Right lobe of liver (tissue), 6 donors: ENCODE measurements around the gene TIMM44. TPM values are rescaled to one million over a fixed set of nuclear protein-coding genes. Genes with fewer than 3 reads are reported as not detected.

ENCODE experiments used
- ATAC-seq, 4 donors: fragments of 200-7000 bp; cut with Tn5 transposase; one replicate each; pipeline ENCODE4 v1.9.1; 2020; ENCODE audit warnings: mild to moderate bottlenecking in 4 of 4, moderate library complexity in 4 of 4
- DNase-seq, 3 donors: peaks; one replicate each; pipeline ENCODE4 v3.0.0-alpha.2; 2020
- H3K27ac ChIP-seq, 3 donors: fragments of 200-600 bp; one replicate each; pipeline ENCODE4 v1.8.0; 2022
- H3K27me3 ChIP-seq, 2 donors: fragments of 200-600 bp; one replicate each; pipeline ENCODE4 v1.8.0; 2022
- H3K36me3 ChIP-seq, 4 donors: fragments of 200-600 bp; sonication (generic) in 1 of 4; one replicate each; pipeline versions ENCODE4 v1.5.1 to v1.8.0; 2017 to 2022; ENCODE audit warnings: control low read depth in 1 of 4
- H3K4me1 ChIP-seq, 4 donors: fragments of 200-600 bp; sonication (generic) in 1 of 4; one replicate each; pipeline versions ENCODE4 v1.5.1 to v1.8.0; 2017 to 2022; ENCODE audit warnings: control low read depth in 1 of 4
- H3K4me3 ChIP-seq, 3 donors: fragments of 200-600 bp; one replicate each; pipeline ENCODE4 v1.8.0; 2022
- H3K9me3 ChIP-seq, 4 donors: fragments of 200-600 bp; sonication (generic) in 1 of 4; one replicate each; pipeline versions ENCODE4 v1.5.1 to v1.8.0; 2017 to 2022; ENCODE audit warnings: control low read depth in 1 of 4
- CTCF ChIP-seq, 4 donors: fragments of 200-600 bp in 3 of 4; fragments of 450-650 bp in 1 of 4; IDR thresholded peaks; one replicate each; pipeline versions ENCODE4 v1.5.1 to v1.8.0; 2016 to 2022; ENCODE audit warnings: antibody characterized with exemption in 4 of 4, mild to moderate bottlenecking in 2 of 4
- POLR2A ChIP-seq: fragments of 450-650 bp; IDR thresholded peaks from one replicate; pipeline ENCODE4 v1.6.1; 2017; ENCODE audit warnings: antibody characterized with exemption, mild to moderate bottlenecking
- WGBS: methylation state at CpG from one replicate; pipeline ENCODE4 v1.1.6; 2018; ENCODE audit warnings: low coverage, low lambda C conversion rate; ENCODE audit not compliant: insufficient coverage; ENCODE audit errors: missing lambda C conversion rate; 5-methylcytosine and 5-hydroxymethylcytosine counted together
- intact Hi-C, 2 donors: fragments of 100-400 bp; cut with DNase I; formaldehyde crosslinking; loops; one replicate each; pipeline versions ENCODE4 v1.11.2 to v1.14.1; 2022
- total RNA-seq, 6 experiments: library from RNA; depleted of rRNA in 2 of 6; stranded (reverse); fragments of >200 nt in 2 of 6; fragmentation: NEBNext Ultra II Directional in 3 of 6; extraction: Animal tissue kit (Norgen Biotek cat#: 25700) in 3 of 6; gene quantifications; one replicate each; pipeline versions ENCODE4 v1.1.0 to v1.2.4, GENCODE V29; 2016 to 2023
- donor health status: DM: no; HTN: yes; CAD: no.
- donor health status: DM: no; HTN: no; CAD: no.
- donor health status: DM: no; HTN: no; CAD: no.
- donor health status: DM: no; HTN: yes; CAD: no.
- donor health status: DM: no; HTN: yes; CAD: no.

Gene TIMM44
- total RNA-seq, 6 experiments from 2014 or later = 26.1 to 41.7 (median 36.9) TPM

GRCh38 chr19:7916955-7917266 is 26.6 kb downstream of the TIMM44 start:
- Histone ChIP-seq H3K9me3 (no peaks in the 10 kb centered on the region), H3K4me3 (peak overlapping the region in 1 of 3 donors; percentile 95), H3K27me3 (no peaks in the 10 kb centered on the region), H3K27ac (no peak overlapping the region), H3K4me1 (peaks cover 0 to 41% (median 15%) of the 10 kb centered on the region in 4 donors), H3K36me3 (peaks cover 0 to 5% (median 1%) of the 10 kb centered on the region in 4 donors)
- WGBS = 0% methylated on average over 4 of the region's 12 CpGs
- intact Hi-C loops = no loop called here
- TF ChIP-seq POLR2A (no peak), CTCF (IDR thresholded peaks at IDR 0.05) (no peak)
- DNase-seq (peak in 1 of 3 donors; percentile 52), ATAC-seq (no peak)

DNA sequence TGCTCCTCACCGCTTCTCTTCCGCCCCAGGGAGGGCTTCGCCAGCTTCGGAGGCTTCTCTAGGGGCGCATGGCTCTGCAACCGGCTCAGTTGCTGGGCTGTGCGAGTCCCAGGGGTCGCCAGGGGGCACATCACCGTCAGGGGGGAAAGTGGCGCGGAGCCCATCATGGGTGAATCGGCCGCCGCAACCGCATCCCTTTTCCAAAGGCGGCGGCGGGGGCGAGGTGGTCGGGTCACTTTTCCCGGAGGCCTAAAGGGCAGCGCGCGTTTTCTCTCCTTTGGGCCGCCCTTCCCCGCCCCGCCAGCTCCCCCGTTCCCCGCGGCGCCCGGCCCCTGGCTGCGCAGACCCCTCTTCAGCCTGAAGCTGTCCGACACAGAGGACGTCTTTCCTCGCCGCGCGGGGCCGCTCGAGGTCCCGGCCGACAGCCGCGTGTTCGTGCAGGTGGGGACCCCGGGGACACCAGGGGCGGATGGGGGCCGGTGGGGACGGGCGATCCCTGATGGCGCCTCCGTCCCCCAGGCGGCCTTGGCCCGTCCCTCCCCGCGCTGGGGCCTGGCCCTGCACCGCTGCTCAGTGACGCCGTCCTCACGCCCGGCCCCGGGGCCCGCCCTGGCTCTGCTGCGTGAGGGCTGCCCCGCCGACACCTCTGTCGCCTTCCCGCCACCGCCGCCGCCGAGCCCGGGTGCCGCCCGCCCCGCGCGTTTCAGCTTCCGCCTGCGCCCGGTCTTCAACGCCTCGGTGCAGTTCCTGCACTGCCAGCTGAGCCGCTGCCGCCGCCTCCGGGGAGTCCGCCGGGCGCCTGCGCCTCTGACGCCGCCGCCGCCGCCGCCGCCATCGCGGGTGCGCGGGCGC is 27.1 kb downstream of the TIMM44 start:
- H3K4me1 ChIP-seq = peaks cover 0 to 35% (median 11%) of the 10 kb centered on the region in 4 donors
- ATAC-seq (no peak), DNase-seq (peak; percentile 41 to 64 (median 62))
- WGBS = 2% methylated on average over 9 of the region's 104 CpGs
- H3K36me3 ChIP-seq = peaks cover 0 to 11% (median 1%) of the 10 kb centered on the region in 4 donors
- no peak overlapping the region for H3K27ac ChIP-seq
- no peaks in the 10 kb centered on the region for H3K9me3 ChIP-seq
- intact Hi-C loops = no loop called here
- H3K27me3 ChIP-seq = no peaks in the 10 kb centered on the region
- no peak for TF ChIP-seq POLR2A
- no peak for TF ChIP-seq CTCF (IDR thresholded peaks at IDR 0.05)
- peak overlapping the region in 1 of 3 donors; percentile 95 for H3K4me3 ChIP-seq

DNA sequence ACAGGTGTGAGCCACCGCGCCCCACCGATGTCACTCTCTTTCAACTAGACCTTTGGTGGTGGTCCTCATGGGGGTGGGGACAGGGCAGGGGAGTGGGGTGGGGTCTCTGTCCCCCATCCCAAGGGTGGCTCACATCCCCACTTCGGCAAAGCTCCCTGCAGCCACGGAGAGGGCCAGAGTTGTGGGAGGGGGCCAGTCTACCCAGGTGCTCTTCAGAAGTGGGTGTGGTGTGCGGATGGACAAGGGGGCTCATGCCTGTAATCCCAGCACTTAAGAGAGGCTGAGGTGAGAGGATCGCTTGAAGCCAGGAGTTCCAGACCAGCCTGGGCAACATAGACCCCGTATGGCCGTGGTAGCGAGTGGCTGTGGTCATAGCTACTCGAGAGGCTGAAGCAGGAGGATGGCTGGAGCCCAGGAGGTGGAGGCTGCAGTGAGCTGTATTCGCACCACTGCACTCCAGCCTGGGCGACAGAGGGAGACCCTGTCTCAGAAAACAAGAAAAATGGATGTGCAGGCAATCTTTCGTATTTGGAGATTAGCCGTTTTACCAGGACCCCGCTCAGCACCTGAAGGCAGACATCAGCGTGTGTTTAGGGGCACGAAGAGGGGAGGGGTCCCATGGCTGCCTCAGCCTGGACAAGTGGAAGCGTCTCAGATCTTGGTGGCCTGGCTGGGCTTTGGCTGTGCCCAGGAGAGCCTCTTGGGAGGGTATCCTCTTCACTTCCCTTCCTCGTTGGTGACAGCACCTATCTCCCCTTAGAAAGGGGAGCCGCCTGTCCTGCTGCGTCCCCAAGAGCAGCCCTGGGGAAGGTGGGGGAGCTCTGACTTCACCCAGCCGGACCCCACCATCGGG is 28.0 kb downstream of the TIMM44 start:
- DNase-seq = peak in 1 of 3 donors; percentile 48
- no peaks in the 10 kb centered on the region for H3K27me3 ChIP-seq
- peaks cover 0 to 31% (median 7%) of the 10 kb centered on the region in 4 donors for H3K4me1 ChIP-seq
- H3K36me3 ChIP-seq = peaks cover 0 to 18% (median 3%) of the 10 kb centered on the region in 4 donors
- H3K9me3 ChIP-seq = no peaks in the 10 kb centered on the region
- intact Hi-C loops = no loop called here
- ATAC-seq = no peak
- 36% methylated on average over 11 of the region's 24 CpGs for WGBS
- no peak overlapping the region for H3K27ac ChIP-seq
- H3K4me3 ChIP-seq = no peak overlapping the region
- TF ChIP-seq CTCF (IDR thresholded peaks at IDR 0.05) (no peak), POLR2A (no peak)

DNA sequence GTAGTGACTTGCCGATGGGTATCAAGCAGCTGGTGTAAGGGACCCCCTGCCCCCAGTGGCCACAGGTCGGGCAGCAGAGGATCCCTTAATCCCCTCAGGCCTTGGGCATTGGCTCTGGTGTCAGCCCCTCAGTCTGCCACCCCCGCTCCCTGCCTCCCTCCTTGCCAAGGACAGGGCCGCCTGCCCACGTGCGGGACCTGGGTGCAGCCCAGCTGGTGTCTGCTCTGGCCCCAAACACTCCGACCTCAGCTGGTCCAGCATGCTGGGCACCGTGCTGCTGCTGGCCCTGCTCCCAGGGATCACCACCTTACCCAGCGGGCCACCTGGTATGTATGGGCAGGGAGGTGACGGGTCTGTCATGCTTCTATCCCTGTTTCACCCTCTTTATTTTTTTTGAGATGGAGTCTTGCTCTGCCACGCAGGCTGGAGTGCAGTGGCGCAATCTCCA is 28.8 kb downstream of the TIMM44 start, which contains the start of gene TGFBR3L:
Gene TGFBR3L, plus strand, starts transcription at position 233 of the 448 bp plus-strand sequence.
- Histone ChIP-seq H3K27me3 (no peaks in the 10 kb centered on the region), H3K4me1 (peaks cover 0 to 31% (median 7%) of the 10 kb centered on the region in 4 donors), H3K27ac (no peak within 1 kb of the TSS), H3K4me3 (no peak within 1 kb of the TSS), H3K36me3 (peaks cover 0 to 24% (median 8%) of the 10 kb centered on the region in 4 donors), H3K9me3 (no peaks in the 10 kb centered on the region)
- intact Hi-C loops = no loop called here
- ATAC-seq (peak; percentile 1 to 3 (median 1)), DNase-seq (peak; percentile 41 to 68 (median 67))
- TF ChIP-seq CTCF (IDR thresholded peaks at IDR 0.05) (no peak), POLR2A (no peak)
- 21% methylated on average over 6 of the region's 12 CpGs for WGBS
